ENCODE data around the gene SRGAP3.

SRGAP3 gene

GRCh38 chr3:9041626-9042025 lies 207.8 kb downstream of the SRGAP3 start:
- no peak for TF ChIP-seq ZNF488 (tag by site-specific recombination; IDR thresholded peaks at IDR 0.05)
- no peak for TF ChIP-seq ZNF785 (tag by site-specific recombination; IDR thresholded peaks at IDR 0.05)
- no peak for TF ChIP-seq ZBTB44 (tag by site-specific recombination; IDR thresholded peaks at IDR 0.05)
- no peak for TF ChIP-seq REST (tag by site-specific recombination; IDR thresholded peaks at IDR 0.05)
- no peak for TF ChIP-seq YY1 (tag by site-specific recombination; IDR thresholded peaks at IDR 0.05)
- no peak for TF ChIP-seq ZNF747 (tag by site-specific recombination; IDR thresholded peaks at IDR 0.05)
- no peak for TF ChIP-seq TCF7L2 (IDR thresholded peaks at IDR 0.05; ENCODE audit: borderline replicate concordance, low read depth, low read length)
- no peak for TF ChIP-seq ZSCAN18 (tag by site-specific recombination; IDR thresholded peaks at IDR 0.05)
- TF ChIP-seq MYNN (tag by site-specific recombination; IDR thresholded peaks at IDR 0.05; ENCODE audit: borderline replicate concordance) = no peak
- no peak for TF ChIP-seq TRIM28 (IDR thresholded peaks at IDR 0.05; ENCODE audit: borderline replicate concordance, low read length)
- no peak for TF ChIP-seq MEIS1 (CRISPR knock-in tag; IDR thresholded peaks at IDR 0.05; ENCODE audit: borderline replicate concordance)
- TF ChIP-seq HIC1 (tag by site-specific recombination; IDR thresholded peaks at IDR 0.05) = no peak
- TF ChIP-seq ZBTB11 (tag by site-specific recombination; conservative IDR thresholded peaks at IDR 0.05; ENCODE audit: low read depth) = no peak
- no peak for TF ChIP-seq ZNF10 (tag by site-specific recombination; IDR thresholded peaks at IDR 0.05)
- no peak for TF ChIP-seq PBX3 (CRISPR knock-in tag; IDR thresholded peaks at IDR 0.05)
- no peak for TF ChIP-seq ZNF155 (tag by site-specific recombination; IDR thresholded peaks at IDR 0.05)
- ChIA-PET POLR2A (no interaction called here), CTCF (interaction anchor here (1.4 kb wide), 1 partner anchor 27 kb away, joined by 3 read pairs; no protein-coding TSS in a partner anchor)
- Histone ChIP-seq H3K27ac (ENCODE audit: extremely low read depth, low read depth, low read length) (no peak overlapping the region), H3K4me3 (ENCODE audit: low read depth, low read length) (no peak overlapping the region), H3K9me3 (ENCODE audit: control insufficient read depth, insufficient read depth, low read depth, low read length) (no peaks in the 10 kb centered on the region), H3K36me3 (ENCODE audit: control insufficient read depth in 2 of 2, insufficient read depth in 1 of 2, low read length in 2 of 2) (no peaks in the 10 kb centered on the region), H3K4me1 (ENCODE audit: control insufficient read depth, insufficient read depth, low read length) (no peaks in the 10 kb centered on the region)
